ENCODE measurements around the gene KIFC3. TPM values are rescaled to one million over a fixed set of nuclear protein-coding genes. Genes with fewer than 3 reads are reported as not detected.

KIFC3 gene
- total and polyA plus RNA-seq, 2 donors (not counting 1 experiment from before 2014, with no cell fraction given) = 0.07 to 0.67 TPM

- Histone ChIP-seq H3K4me2 (replicated peaks; ENCODE audit: low read depth, low read length, poor library complexity, severe bottlenecking) (no peak overlapping the region), H3K79me2 (ENCODE audit: control insufficient read depth, insufficient read depth, low read length) (peaks cover 9% of the 10 kb centered on the region), H3K9me3 (ENCODE audit: control extremely low read depth in 1 of 3, control insufficient read depth in 2 of 3, insufficient read depth in 1 of 3, low read length in 2 of 3) (no peaks in the 10 kb centered on the region), H3K27me3 (replicated peaks in 1 of 4; ENCODE audit: control extremely low read depth in 1 of 4, control insufficient read depth in 3 of 4, insufficient read depth in 4 of 4, low read length in 3 of 4) (no peaks in the 10 kb centered on the region), H2AFZ (ENCODE audit: insufficient read depth, low read depth, low read length, poor library complexity, severe bottlenecking) (no peak overlapping the region), H4K20me1 (ENCODE audit: control insufficient read depth, insufficient read depth, low read length, poor library complexity, severe bottlenecking) (no peaks in the 10 kb centered on the region), H3K4me3 (ENCODE audit: control extremely low read depth in 1 of 5, extremely low read depth in 1 of 5, insufficient read depth in 1 of 5, low read depth in 2 of 5, low read length in 4 of 5) (no peak overlapping the region), H3K9ac (ENCODE audit: low read length) (no peak overlapping the region), H3K27ac (ENCODE audit: low read length in 2 of 2) (no peak overlapping the region), H3K36me3 (replicated peaks in 1 of 2; ENCODE audit: control extremely low read depth in 1 of 2, control insufficient read depth in 1 of 2, extremely low read depth in 1 of 2, insufficient read depth in 2 of 2, low read length in 1 of 2) (peaks cover 0 to 3% of the 10 kb centered on the region in 2 experiments), H3K4me1 (ENCODE audit: control insufficient read depth in 2 of 2, insufficient read depth in 2 of 2, low read length in 2 of 2) (no peaks in the 10 kb centered on the region)
- Mint-ChIP-seq H3K27ac (no peak overlapping the region), H3K9me3 (ENCODE audit: insufficient read depth) (no peaks in the 10 kb centered on the region), H3K4me1 (peaks cover 2% of the 10 kb centered on the region), H3K4me3 (no peak overlapping the region), H3K27me3 (no peaks in the 10 kb centered on the region)
- no peak for TF ChIP-seq EZH2 (IDR thresholded peaks at IDR 0.05; ENCODE audit: borderline replicate concordance, insufficient read depth, low read depth, low read length, poor library complexity, severe bottlenecking)
- TF ChIP-seq, protein P1, sequence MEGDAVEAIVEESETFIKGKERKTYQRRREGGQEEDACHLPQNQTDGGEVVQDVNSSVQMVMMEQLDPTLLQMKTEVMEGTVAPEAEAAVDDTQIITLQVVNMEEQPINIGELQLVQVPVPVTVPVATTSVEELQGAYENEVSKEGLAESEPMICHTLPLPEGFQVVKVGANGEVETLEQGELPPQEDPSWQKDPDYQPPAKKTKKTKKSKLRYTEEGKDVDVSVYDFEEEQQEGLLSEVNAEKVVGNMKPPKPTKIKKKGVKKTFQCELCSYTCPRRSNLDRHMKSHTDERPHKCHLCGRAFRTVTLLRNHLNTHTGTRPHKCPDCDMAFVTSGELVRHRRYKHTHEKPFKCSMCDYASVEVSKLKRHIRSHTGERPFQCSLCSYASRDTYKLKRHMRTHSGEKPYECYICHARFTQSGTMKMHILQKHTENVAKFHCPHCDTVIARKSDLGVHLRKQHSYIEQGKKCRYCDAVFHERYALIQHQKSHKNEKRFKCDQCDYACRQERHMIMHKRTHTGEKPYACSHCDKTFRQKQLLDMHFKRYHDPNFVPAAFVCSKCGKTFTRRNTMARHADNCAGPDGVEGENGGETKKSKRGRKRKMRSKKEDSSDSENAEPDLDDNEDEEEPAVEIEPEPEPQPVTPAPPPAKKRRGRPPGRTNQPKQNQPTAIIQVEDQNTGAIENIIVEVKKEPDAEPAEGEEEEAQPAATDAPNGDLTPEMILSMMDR (IDR thresholded peaks at IDR 0.05) = no peak
- ATAC-seq (ENCODE audit: low read depth) (no peak), DNase-seq (no peak)
- CTCF ChIA-PET = no interaction called here
- no CpG with 5 or more reads among the region's 4 CpGs for WGBS (ENCODE audit: insufficient coverage)
- intact Hi-C loops (cut with micrococcal nuclease) = no loop called here
- POLR2A ChIA-PET = no interaction called here
Observed at GRCh38 chr16:57742543-57742942, 59.7 kb downstream of the KIFC3 start.

DNA sequence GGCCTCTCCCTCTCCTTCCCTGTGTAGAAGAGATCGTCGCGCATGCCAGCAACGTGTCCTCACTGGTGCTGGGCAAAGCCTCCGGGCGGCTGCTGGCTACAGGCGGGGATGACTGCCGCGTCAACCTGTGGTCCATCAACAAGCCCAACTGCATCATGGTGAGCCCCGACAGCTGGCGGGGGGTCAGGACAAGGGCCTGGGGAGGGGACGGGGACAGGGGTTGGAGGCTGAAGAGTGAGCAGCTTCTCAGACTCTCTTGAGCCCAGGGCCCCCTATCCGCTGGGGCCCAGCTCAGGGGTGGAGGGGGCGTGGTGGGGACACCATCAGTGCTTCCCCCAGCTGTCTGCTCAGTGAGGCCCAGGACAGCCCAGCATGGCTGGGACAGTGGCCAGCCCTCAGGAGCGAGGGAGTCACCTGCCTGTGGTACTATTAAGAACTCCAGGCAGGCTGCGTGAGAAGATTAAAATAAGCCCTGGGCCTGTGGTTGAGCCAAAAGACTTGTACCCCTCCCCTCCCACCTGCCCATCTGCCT is 60.6 kb downstream of the KIFC3 start:
- no peak for TF ChIP-seq EZH2 (IDR thresholded peaks at IDR 0.05; ENCODE audit: borderline replicate concordance, insufficient read depth, low read depth, low read length, poor library complexity, severe bottlenecking)
- TF ChIP-seq, protein P1 (IDR thresholded peaks at IDR 0.05) = no peak
- Histone ChIP-seq H3K4me2 (replicated peaks; ENCODE audit: low read depth, low read length, poor library complexity, severe bottlenecking) (no peak overlapping the region), H4K20me1 (ENCODE audit: control insufficient read depth, insufficient read depth, low read length, poor library complexity, severe bottlenecking) (no peaks in the 10 kb centered on the region), H3K9me3 (ENCODE audit: control extremely low read depth in 1 of 3, control insufficient read depth in 2 of 3, insufficient read depth in 1 of 3, low read length in 2 of 3) (no peaks in the 10 kb centered on the region), H3K4me3 (ENCODE audit: control extremely low read depth in 1 of 5, extremely low read depth in 1 of 5, insufficient read depth in 1 of 5, low read depth in 2 of 5, low read length in 4 of 5) (no peak overlapping the region), H3K27ac (ENCODE audit: low read length in 2 of 2) (no peak overlapping the region), H3K9ac (ENCODE audit: low read length) (no peak overlapping the region), H3K36me3 (replicated peaks in 1 of 2; ENCODE audit: control extremely low read depth in 1 of 2, control insufficient read depth in 1 of 2, extremely low read depth in 1 of 2, insufficient read depth in 2 of 2, low read length in 1 of 2) (peaks cover 0 to 3% of the 10 kb centered on the region in 2 experiments), H3K4me1 (ENCODE audit: control insufficient read depth in 2 of 2, insufficient read depth in 2 of 2, low read length in 2 of 2) (peaks cover 2 to 3% of the 10 kb centered on the region in 2 donors), H3K27me3 (replicated peaks in 1 of 4; ENCODE audit: control extremely low read depth in 1 of 4, control insufficient read depth in 3 of 4, insufficient read depth in 4 of 4, low read length in 3 of 4) (no peaks in the 10 kb centered on the region), H3K79me2 (ENCODE audit: control insufficient read depth, insufficient read depth, low read length) (peaks cover 9% of the 10 kb centered on the region), H2AFZ (ENCODE audit: insufficient read depth, low read depth, low read length, poor library complexity, severe bottlenecking) (no peak overlapping the region)
- POLR2A ChIA-PET = no interaction called here
- Mint-ChIP-seq H3K4me3 (no peak overlapping the region), H3K4me1 (peaks cover 9% of the 10 kb centered on the region), H3K9me3 (ENCODE audit: insufficient read depth) (no peaks in the 10 kb centered on the region), H3K27ac (no peak overlapping the region), H3K27me3 (no peaks in the 10 kb centered on the region)
- 93% methylated on average over 11 of the region's 16 CpGs for WGBS (ENCODE audit: insufficient coverage)
- CTCF ChIA-PET = no interaction called here
- DNase-seq (no peak), ATAC-seq (ENCODE audit: low read depth) (no peak)
- intact Hi-C loops (cut with micrococcal nuclease) = no loop called here
